GM13977 (cell line): ENCODE results near the gene HERPUD2.

Experiments used
- DNase-seq: peaks from one replicate; pipeline ENCODE4 v3.0.0; 2012; ENCODE audit warnings: low spot score
- CTCF ChIP-seq: IDR thresholded peaks from 2 replicates; pipeline ENCODE4 v1.5.1; 2012; ENCODE audit warnings: mild to moderate bottlenecking, control low read depth; ENCODE audit not compliant: insufficient read depth; ENCODE audit errors: extremely low read depth, missing control alignments
- in situ Hi-C: fragments of 300-500 bp; cut with MboI; formaldehyde crosslinking; loops from one replicate; pipeline ENCODE4 v1.12.0; 2022; ENCODE audit warnings: low sequenced_read_pairs, low pct_unique_long_range_greater_than_20kb, mixed read lengths, inconsistent platforms; ENCODE audit not compliant: unreplicated experiment

Gene HERPUD2

GRCh38 chr7:35623381-35623780 lies 71.6 kb downstream of the HERPUD2 start:
- in situ Hi-C loops = no loop called here
- no peak for DNase-seq
- TF ChIP-seq CTCF = no peak

- in situ Hi-C loops = no loop called here
These were observed 75.1 kb downstream of the HERPUD2 start for GRCh38 chr7:35619863-35620262.

GRCh38 chr7:35617041-35617440 lies 77.9 kb downstream of the HERPUD2 start:
- in situ Hi-C loops = no loop called here

More at GRCh38 chr7:35619863-35620262, 75.1 kb downstream of the HERPUD2 start:
- TF ChIP-seq CTCF = no peak
- no peak for DNase-seq

GRCh38 chr7:35613150-35613549 lies 81.8 kb downstream of the HERPUD2 start:
- no peak for TF ChIP-seq CTCF
- in situ Hi-C loops = no loop called here
- no peak for DNase-seq

More at GRCh38 chr7:35617041-35617440, 77.9 kb downstream of the HERPUD2 start:
- DNase-seq = no peak
- no peak for TF ChIP-seq CTCF

- in situ Hi-C loops = no loop called here
- DNase-seq = no peak
These were observed 89.2 kb downstream of the HERPUD2 start for GRCh38 chr7:35605760-35606159.

GRCh38 chr7:35604595-35604994 lies 90.3 kb downstream of the HERPUD2 start:
- no peak for TF ChIP-seq CTCF
- in situ Hi-C loops = no loop called here
- DNase-seq = no peak

More at GRCh38 chr7:35605760-35606159, 89.2 kb downstream of the HERPUD2 start:
- TF ChIP-seq CTCF = no peak

GRCh38 chr7:35599645-35600044 lies 95.3 kb downstream of the HERPUD2 start:
- TF ChIP-seq CTCF = no peak
- no peak for DNase-seq
- in situ Hi-C loops = no loop called here
